HCT116 (cell line): ENCODE data around the gene SLC28A3.

Experiments used
- CTCF ChIP-seq, 3 experiments: fragments of 200-600 bp in 1 of 3; sonication (generic) in 1 of 3; IDR thresholded peaks in 2 of 3; conservative IDR thresholded peaks in 1 of 3; 2 replicates each; pipeline ENCODE4 v1.5.1; 2012 to 2017; ENCODE audit warnings: low read depth in 2 of 3, low read length in 2 of 3, antibody characterized with exemption in 1 of 3, borderline replicate concordance in 1 of 3, control low read depth in 1 of 3, mild to moderate bottlenecking in 1 of 3, mixed read lengths in 1 of 3, mixed run types in 1 of 3, moderate library complexity in 1 of 3; ENCODE audit not compliant: insufficient read depth in 1 of 3
- EZH2 ChIP-seq: fragments of 200-600 bp; sonication (generic); IDR thresholded peaks from 2 replicates; pipeline ENCODE4 v1.6.1; 2017; ENCODE audit warnings: antibody characterized with exemption, mixed run types
- EZH2phosphoT487 ChIP-seq: fragments of 200-600 bp; IDR thresholded peaks from 2 replicates; pipeline ENCODE4 v1.6.1; 2018; ENCODE audit warnings: antibody characterized with exemption, borderline replicate concordance
- POLR2AphosphoS5 ChIP-seq: IDR thresholded peaks from 2 replicates; pipeline ENCODE4 v1.6.1; 2011; ENCODE audit warnings: mild to moderate bottlenecking, low read depth, low read length, moderate library complexity
- YY1 ChIP-seq: IDR thresholded peaks from 2 replicates; pipeline ENCODE4 v1.6.1; 2011; ENCODE audit warnings: low read length, low read depth, moderate library complexity, mild to moderate bottlenecking; ENCODE audit not compliant: insufficient replicate concordance; ENCODE audit errors: extremely low read depth
- ZFX ChIP-seq: fragments of 450-650 bp; IDR thresholded peaks from 2 replicates; pipeline ENCODE4 v1.6.1; 2017

- TF ChIP-seq ZFX (no peak), CTCF (IDR thresholded peaks at IDR 0.05 in 2 of 3, conservative IDR thresholded peaks at IDR 0.05 in 1 of 3; ENCODE audit: borderline replicate concordance in 1 of 3, insufficient read depth in 1 of 3, low read depth in 2 of 3, low read length in 2 of 3) (no peak), POLR2AphosphoS5 (no peak), EZH2phosphoT487 (no peak), YY1 (no peak), EZH2 (no peak)
Observed at GRCh38 chr9:84383178-84383577, 42.6 kb upstream of the SLC28A3 start.
